Muscle of arm (tissue), 14 donors: Measurements from ENCODE around the gene SLC16A8. TPM values are rescaled to one million over a fixed set of nuclear protein-coding genes. Genes with fewer than 3 reads are reported as not detected.
"Not testable (repeated sequence)": the region's sequence is repeated elsewhere in the genome, so short reads cannot be mapped to it uniquely, and the experiment has no call there.

Source experiments
- DNase-seq: peaks from one replicate; pipeline ENCODE4 v3.0.0-alpha.2; 2013
- long read RNA-seq, 11 donors: transcript quantifications; one replicate each; lab custom pipeline, GENCODE V29; 2026
- polyA plus RNA-seq, 12 donors: library from polyadenylated mRNA; unstranded; fragments of 120-200 nt; gene quantifications; one replicate each; pipeline ENCODE4 v1.2.1, GENCODE V29; 2013; ENCODE audit not compliant: insufficient read length in 12 of 12

SLC16A8 gene
- 1 to 10 TPM in 10 of 12 donors, not detected in 2; 1.0 to 2.6 (median 1.8) TPM for polyA plus RNA-seq
- long read RNA-seq, donor 1 = 0 reads
- long read RNA-seq, donor 2 = 0 reads
- long read RNA-seq, donor 3 = 0 reads
- long read RNA-seq, donor 4 = 0 reads
- long read RNA-seq, donor 5 = 0 reads
- long read RNA-seq, donor 6 = 0 reads
- long read RNA-seq, donor 7 = 0 reads
- long read RNA-seq, donor 8 = 0 reads
- long read RNA-seq, donor 9 = 0 reads
- long read RNA-seq, donor 10 = 0 reads
- long read RNA-seq, donor 11 = 0 reads

GRCh38 chr22:38083931-38084631 lies at the start of gene SLC16A8:
TSS of gene SLC16A8 (minus strand) at chr22:38084184. CDS start at chr22:38082873, 1,311 bp downstream.
- DNase-seq = no peak

GRCh38 chr22:38133331-38133730 lies 49.3 kb upstream of the SLC16A8 start:
- no peak for DNase-seq

GRCh38 chr22:38132794-38133193 lies 48.8 kb upstream of the SLC16A8 start:
- no peak for DNase-seq

- no peak for DNase-seq
Observed at GRCh38 chr22:38132136-38132535, 48.2 kb upstream of the SLC16A8 start.

GRCh38 chr22:38131399-38131798 lies 47.4 kb upstream of the SLC16A8 start:
- DNase-seq = no peak

- DNase-seq = no peak
Observed at GRCh38 chr22:38129856-38130255, 45.9 kb upstream of the SLC16A8 start.

GRCh38 chr22:38129021-38129420 lies 45.0 kb upstream of the SLC16A8 start:
- DNase-seq = no peak

GRCh38 chr22:38127869-38128268 lies 43.9 kb upstream of the SLC16A8 start:
- DNase-seq = no peak

GRCh38 chr22:38126928-38127668 lies 43.1 kb upstream of the SLC16A8 start:
- DNase-seq = no peak

- DNase-seq = no peak
Observed at GRCh38 chr22:38125751-38126201, 41.8 kb upstream of the SLC16A8 start.

GRCh38 chr22:38125038-38125610 lies 41.1 kb upstream of the SLC16A8 start:
- DNase-seq = no peak

GRCh38 chr22:38124236-38124974 lies 40.4 kb upstream of the SLC16A8 start:
- DNase-seq = no peak

GRCh38 chr22:38122616-38123015 lies 38.6 kb upstream of the SLC16A8 start:
- no peak for DNase-seq

GRCh38 chr22:38120359-38121110 lies 36.6 kb upstream of the SLC16A8 start:
- DNase-seq = no peak

GRCh38 chr22:38118747-38119146 lies 34.8 kb upstream of the SLC16A8 start:
- DNase-seq = not testable (repeated sequence)

GRCh38 chr22:38118182-38118581 lies 34.2 kb upstream of the SLC16A8 start:
- no peak for DNase-seq

- not testable (repeated sequence) for DNase-seq
Observed at GRCh38 chr22:38117556-38117955, 33.6 kb upstream of the SLC16A8 start.

GRCh38 chr22:38115423-38116205 lies 31.6 kb upstream of the SLC16A8 start:
- no peak for DNase-seq

GRCh38 chr22:38114484-38115398 lies 30.8 kb upstream of the SLC16A8 start:
- peak; percentile 83 for DNase-seq
